ENCODE results near the gene PTGES3.

DNA sequence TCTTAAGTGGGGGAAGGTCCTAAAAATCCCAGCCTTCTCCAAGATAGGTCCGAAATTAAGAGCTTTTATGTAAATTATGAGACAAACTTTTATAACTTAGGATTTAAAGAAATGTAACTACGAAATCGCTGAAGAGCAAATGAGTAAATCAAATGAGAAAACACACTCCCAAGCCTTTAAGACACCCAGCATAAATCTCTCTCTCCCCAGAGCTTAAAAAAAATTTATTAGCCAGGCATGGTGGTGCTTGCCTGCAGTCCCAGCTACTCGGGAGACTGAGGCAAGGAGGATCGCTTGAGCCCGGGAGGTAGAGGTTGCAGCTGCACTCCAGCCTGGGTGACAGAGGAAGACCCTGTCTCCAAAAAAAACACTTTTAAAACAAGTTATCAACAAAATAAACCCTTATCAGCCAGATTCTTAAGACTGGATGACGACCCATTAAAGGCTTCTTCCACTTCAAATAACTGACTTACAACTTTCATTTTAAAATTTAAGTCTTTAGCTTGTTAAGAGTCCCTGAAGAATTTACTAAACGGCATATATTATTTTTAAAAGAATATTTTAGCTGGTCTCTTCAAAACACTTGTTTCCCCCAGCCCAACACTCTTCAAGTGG lies 3.2 kb downstream of the PTGES3 start:
- TF ChIP-seq, protein P1, sequence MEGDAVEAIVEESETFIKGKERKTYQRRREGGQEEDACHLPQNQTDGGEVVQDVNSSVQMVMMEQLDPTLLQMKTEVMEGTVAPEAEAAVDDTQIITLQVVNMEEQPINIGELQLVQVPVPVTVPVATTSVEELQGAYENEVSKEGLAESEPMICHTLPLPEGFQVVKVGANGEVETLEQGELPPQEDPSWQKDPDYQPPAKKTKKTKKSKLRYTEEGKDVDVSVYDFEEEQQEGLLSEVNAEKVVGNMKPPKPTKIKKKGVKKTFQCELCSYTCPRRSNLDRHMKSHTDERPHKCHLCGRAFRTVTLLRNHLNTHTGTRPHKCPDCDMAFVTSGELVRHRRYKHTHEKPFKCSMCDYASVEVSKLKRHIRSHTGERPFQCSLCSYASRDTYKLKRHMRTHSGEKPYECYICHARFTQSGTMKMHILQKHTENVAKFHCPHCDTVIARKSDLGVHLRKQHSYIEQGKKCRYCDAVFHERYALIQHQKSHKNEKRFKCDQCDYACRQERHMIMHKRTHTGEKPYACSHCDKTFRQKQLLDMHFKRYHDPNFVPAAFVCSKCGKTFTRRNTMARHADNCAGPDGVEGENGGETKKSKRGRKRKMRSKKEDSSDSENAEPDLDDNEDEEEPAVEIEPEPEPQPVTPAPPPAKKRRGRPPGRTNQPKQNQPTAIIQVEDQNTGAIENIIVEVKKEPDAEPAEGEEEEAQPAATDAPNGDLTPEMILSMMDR (IDR thresholded peaks at IDR 0.05) = no peak
- no peak for TF ChIP-seq POLR2A (IDR thresholded peaks at IDR 0.05)
